ENCODE results near the gene FOXRED2.

Gene FOXRED2

DNA sequence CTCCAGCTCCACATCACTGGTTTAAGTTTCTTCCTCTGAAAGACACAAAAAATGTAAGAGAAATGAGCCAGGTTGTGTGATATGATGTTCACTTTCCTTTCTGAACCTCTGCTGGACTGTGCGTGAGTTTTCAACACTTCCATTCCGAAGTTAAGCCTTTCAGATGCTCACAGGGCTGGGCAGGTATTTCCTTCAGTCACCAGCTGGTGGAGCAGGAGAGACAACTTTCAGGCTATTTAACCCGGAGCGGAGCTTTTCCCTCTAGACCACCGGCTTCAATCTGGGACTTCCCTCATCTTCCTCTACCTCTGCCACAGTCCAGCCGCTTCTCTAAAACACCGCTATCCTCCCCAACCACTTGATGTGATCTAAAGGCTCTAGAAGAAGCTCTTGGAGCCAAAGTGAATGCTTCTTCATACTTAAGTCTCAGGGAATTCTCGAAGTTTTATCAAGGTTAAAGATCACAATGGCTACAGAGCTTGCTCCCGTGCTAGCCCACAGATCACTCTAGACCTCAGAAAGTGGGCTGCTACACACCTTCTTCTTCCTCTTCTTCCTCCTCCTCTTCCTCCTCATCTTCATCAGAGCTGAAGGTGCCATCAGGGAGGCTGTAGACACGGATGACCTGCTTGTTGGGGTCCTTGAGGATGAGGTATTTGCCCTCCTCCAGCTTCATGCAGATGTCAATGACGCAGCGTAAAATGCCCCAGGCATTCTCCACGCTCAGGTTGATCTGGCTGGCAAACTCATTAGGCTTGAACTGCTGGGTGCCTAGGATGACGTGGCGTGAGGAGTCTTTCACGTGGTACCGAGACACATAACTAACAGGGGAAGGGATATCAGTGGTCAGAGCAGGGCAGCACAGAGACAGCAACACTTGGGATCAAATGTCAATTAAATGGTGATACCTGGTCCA lies 4.4 kb upstream of the FOXRED2 start:
- no peak overlapping the region for H3K4me2 ChIP-seq (ENCODE audit: low read depth, low read length, poor library complexity, severe bottlenecking)
- no peak overlapping the region for H2AFZ ChIP-seq (ENCODE audit: low read depth, low read length, severe bottlenecking)
- H3K79me2 ChIP-seq (ENCODE audit: insufficient read depth, low read length), result peaks cover 1% of the 10 kb centered on the region; the same call in 1 of the 2 replicates
- no peaks in the 10 kb centered on the region for H3K9me3 ChIP-seq (ENCODE audit: insufficient read depth, low read length)
- peaks cover 19% of the 10 kb centered on the region for H3F3A ChIP-seq (ENCODE audit: insufficient read depth)
- H3K27me3 ChIP-seq (ENCODE audit: low read length), result no peaks in the 10 kb centered on the region
- H3K36me3 ChIP-seq (ENCODE audit: low read length), result peaks cover 20% of the 10 kb centered on the region
- H3K4me3 ChIP-seq (ENCODE audit: insufficient read depth, low read length, poor library complexity, severe bottlenecking), result no peak overlapping the region
- H3K9ac ChIP-seq (ENCODE audit: low read length), result no peak overlapping the region
- H3K9me2 ChIP-seq (replicated peaks; ENCODE audit: insufficient read depth, low read length), result no peaks in the 10 kb centered on the region
- no peak for TF ChIP-seq EZH2phosphoT487 (conservative IDR thresholded peaks at IDR 0.05; ENCODE audit: low read length)
- TF ChIP-seq, protein P1, sequence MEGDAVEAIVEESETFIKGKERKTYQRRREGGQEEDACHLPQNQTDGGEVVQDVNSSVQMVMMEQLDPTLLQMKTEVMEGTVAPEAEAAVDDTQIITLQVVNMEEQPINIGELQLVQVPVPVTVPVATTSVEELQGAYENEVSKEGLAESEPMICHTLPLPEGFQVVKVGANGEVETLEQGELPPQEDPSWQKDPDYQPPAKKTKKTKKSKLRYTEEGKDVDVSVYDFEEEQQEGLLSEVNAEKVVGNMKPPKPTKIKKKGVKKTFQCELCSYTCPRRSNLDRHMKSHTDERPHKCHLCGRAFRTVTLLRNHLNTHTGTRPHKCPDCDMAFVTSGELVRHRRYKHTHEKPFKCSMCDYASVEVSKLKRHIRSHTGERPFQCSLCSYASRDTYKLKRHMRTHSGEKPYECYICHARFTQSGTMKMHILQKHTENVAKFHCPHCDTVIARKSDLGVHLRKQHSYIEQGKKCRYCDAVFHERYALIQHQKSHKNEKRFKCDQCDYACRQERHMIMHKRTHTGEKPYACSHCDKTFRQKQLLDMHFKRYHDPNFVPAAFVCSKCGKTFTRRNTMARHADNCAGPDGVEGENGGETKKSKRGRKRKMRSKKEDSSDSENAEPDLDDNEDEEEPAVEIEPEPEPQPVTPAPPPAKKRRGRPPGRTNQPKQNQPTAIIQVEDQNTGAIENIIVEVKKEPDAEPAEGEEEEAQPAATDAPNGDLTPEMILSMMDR (IDR thresholded peaks at IDR 0.05; ENCODE audit: insufficient read depth, low read length, poor library complexity, severe bottlenecking), result peak; percentile 40
- no peak overlapping the region for H3K27ac ChIP-seq (ENCODE audit: low read depth, low read length)
- no peaks in the 10 kb centered on the region for H4K20me1 ChIP-seq (ENCODE audit: low read depth, low read length)

- peaks cover 19% of the 10 kb centered on the region for H3F3A ChIP-seq (ENCODE audit: insufficient read depth)
- no peaks in the 10 kb centered on the region for H3K9me2 ChIP-seq (replicated peaks; ENCODE audit: insufficient read depth, low read length)
- H3K4me3 ChIP-seq (ENCODE audit: insufficient read depth, low read length, poor library complexity, severe bottlenecking), result no peak overlapping the region
- H3K79me2 ChIP-seq (ENCODE audit: insufficient read depth, low read length), result peaks cover 6% of the 10 kb centered on the region; the same call in 1 of the 2 replicates
- no peak overlapping the region for H3K27ac ChIP-seq (ENCODE audit: low read depth, low read length)
- no peaks in the 10 kb centered on the region for H3K27me3 ChIP-seq (ENCODE audit: low read length)
- H3K4me2 ChIP-seq (ENCODE audit: low read depth, low read length, poor library complexity, severe bottlenecking), result no peak overlapping the region
- TF ChIP-seq EZH2phosphoT487 (conservative IDR thresholded peaks at IDR 0.05; ENCODE audit: low read length), result no peak
- TF ChIP-seq, protein P1 (IDR thresholded peaks at IDR 0.05; ENCODE audit: insufficient read depth, low read length, poor library complexity, severe bottlenecking), result no peak
- peaks cover 16% of the 10 kb centered on the region for H3K36me3 ChIP-seq (ENCODE audit: low read length)
- no peak overlapping the region for H3K9ac ChIP-seq (ENCODE audit: low read length)
- no peaks in the 10 kb centered on the region for H3K9me3 ChIP-seq (ENCODE audit: insufficient read depth, low read length)
- H2AFZ ChIP-seq (ENCODE audit: low read depth, low read length, severe bottlenecking), result no peak overlapping the region
- H4K20me1 ChIP-seq (ENCODE audit: low read depth, low read length), result no peaks in the 10 kb centered on the region
These were observed 3.5 kb upstream of the FOXRED2 start for GRCh38 chr22:36510384-36510783.

- Histone ChIP-seq H3K9me2 (replicated peaks; ENCODE audit: insufficient read depth, low read length) (no peaks in the 10 kb centered on the region), H3K9ac (ENCODE audit: low read length) (peak overlapping the region; percentile 56), H3K9me3 (ENCODE audit: insufficient read depth, low read length) (no peaks in the 10 kb centered on the region), H3F3A (ENCODE audit: insufficient read depth) (peaks cover 15% of the 10 kb centered on the region), H3K27ac (ENCODE audit: low read depth, low read length) (peak overlapping the region; percentile 64), H3K4me3 (ENCODE audit: insufficient read depth, low read length, poor library complexity, severe bottlenecking) (peak overlapping the region; percentile 58), H3K36me3 (ENCODE audit: low read length) (peaks cover 4% of the 10 kb centered on the region; the same call in 1 of the 2 replicates), H3K79me2 (ENCODE audit: insufficient read depth, low read length) (peaks cover 6% of the 10 kb centered on the region; the same call in 1 of the 2 replicates), H3K4me2 (ENCODE audit: low read depth, low read length, poor library complexity, severe bottlenecking) (peak overlapping the region; percentile 57), H3K27me3 (ENCODE audit: low read length) (no peaks in the 10 kb centered on the region), H2AFZ (ENCODE audit: low read depth, low read length, severe bottlenecking) (peak overlapping the region; percentile 87), H4K20me1 (ENCODE audit: low read depth, low read length) (no peaks in the 10 kb centered on the region)
- TF ChIP-seq, protein P1 (IDR thresholded peaks at IDR 0.05; ENCODE audit: insufficient read depth, low read length, poor library complexity, severe bottlenecking), result no peak
- TF ChIP-seq EZH2phosphoT487 (conservative IDR thresholded peaks at IDR 0.05; ENCODE audit: low read length), result no peak
These were observed 724 bp upstream of the FOXRED2 start for GRCh38 chr22:36507518-36508010.

Data from SU-DHL-6 (cell line).